ENCODE results near the gene ATP11A. TPM values are rescaled to one million over a fixed set of nuclear protein-coding genes. Genes with fewer than 3 reads are reported as not detected.

Gene ATP11A
- total RNA-seq, 1 experiment from 2014 or later: 42.5 TPM

DNA sequence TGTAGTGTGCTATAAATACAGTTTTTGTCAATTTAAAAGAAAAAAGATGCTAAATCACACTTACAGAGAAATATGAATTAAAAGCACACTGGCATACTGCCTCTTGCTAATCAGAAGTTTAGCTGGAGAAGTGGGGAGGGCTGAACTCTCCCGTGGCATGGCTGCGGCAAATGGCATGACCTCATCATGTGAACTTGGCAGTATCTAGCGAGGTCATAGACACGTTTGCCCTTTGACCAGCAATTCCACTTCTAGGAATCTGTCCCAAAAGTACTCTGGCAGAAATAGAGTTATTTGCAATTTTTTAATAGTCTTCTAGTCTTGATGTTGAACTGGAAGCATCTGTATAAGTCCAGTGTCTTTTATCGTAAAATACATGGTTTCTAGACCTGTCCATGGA is 237.2 kb downstream of the ATP11A start:
- no peak for DNase-seq (ENCODE audit: low spot score)

DNA sequence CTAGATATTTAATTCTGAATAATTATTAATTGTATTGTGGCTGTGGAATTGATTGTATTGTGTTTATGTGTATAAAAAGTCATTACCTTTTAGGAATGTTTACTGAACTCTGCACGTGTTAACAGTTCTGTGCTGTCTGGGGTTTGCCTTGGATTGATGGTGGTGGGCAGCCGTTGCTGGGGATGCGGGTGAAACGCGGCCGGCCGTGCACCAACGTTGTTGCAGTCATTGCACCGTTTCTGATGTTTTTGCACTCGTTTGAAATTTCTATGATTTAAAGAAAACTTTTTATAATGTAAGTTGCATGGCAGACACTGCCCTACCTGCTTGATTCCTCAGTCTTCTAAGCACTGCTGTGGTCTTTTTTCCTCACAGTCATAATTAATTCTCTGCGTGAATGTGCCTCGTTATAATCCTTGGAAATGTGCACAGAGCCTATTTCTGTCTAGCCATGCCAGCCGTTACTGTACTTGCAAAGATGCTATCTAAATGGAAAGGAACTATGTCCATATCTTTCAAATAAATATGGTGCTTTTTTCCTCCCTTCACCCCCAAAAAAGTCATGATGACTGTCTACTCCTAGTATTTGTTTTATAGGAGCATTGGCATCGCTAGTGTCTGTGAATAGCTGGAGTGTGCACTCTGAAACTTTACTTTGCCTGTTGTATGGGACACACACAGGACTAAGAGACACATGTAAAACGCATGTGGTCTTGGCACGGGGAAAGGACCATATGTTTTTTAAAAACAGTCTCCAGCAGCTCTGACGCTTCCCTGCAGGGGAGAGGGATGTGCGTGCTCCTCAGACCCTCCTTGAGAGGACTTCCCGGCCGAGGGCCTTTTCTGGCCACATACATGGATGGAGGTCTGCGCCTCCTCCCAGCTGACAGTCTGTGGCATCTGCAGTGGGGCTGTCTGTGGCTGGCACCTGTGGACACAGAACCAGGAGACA is 238.5 kb downstream of the ATP11A start:
- DNase-seq (ENCODE audit: low spot score): no peak

GRCh38 chr13:112928972-112929782 is 239.3 kb downstream of the ATP11A start:
- DNase-seq (ENCODE audit: low spot score): peak; percentile 43

DNA sequence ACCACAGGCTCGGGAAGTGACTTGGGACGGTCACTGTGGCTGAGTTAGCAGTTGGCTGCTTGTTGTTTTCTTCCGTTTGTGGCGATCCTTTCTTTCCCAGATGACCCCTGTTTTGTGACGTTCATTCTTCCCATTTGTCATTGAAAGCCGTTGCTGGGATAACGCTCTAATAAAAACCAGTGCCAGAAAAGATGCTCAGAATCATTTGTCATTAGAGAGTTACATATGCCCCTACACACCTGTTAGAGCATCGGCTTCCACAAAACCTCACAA is 239.9 kb downstream of the ATP11A start:
- no peak for DNase-seq (ENCODE audit: low spot score)

DNA sequence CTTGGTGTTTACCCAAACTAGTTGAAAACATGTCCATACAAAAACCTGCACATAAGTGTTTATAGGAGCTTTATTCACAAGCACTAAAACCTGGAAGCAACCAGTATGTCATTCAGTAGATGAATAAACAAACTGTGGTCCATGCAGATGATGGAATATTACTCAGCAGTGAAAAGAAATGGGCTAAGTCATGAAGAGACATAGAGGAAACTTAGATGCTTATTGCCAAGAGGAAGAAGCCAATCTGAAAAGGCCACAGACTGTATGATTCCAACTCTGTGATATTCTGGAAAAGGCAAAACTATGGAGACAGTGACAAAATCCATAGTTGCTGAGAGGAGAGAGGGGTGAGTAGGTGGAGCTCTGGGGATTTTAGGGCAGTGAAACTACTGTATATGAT is 240.4 kb downstream of the ATP11A start:
- no peak for DNase-seq (ENCODE audit: low spot score)

DNA sequence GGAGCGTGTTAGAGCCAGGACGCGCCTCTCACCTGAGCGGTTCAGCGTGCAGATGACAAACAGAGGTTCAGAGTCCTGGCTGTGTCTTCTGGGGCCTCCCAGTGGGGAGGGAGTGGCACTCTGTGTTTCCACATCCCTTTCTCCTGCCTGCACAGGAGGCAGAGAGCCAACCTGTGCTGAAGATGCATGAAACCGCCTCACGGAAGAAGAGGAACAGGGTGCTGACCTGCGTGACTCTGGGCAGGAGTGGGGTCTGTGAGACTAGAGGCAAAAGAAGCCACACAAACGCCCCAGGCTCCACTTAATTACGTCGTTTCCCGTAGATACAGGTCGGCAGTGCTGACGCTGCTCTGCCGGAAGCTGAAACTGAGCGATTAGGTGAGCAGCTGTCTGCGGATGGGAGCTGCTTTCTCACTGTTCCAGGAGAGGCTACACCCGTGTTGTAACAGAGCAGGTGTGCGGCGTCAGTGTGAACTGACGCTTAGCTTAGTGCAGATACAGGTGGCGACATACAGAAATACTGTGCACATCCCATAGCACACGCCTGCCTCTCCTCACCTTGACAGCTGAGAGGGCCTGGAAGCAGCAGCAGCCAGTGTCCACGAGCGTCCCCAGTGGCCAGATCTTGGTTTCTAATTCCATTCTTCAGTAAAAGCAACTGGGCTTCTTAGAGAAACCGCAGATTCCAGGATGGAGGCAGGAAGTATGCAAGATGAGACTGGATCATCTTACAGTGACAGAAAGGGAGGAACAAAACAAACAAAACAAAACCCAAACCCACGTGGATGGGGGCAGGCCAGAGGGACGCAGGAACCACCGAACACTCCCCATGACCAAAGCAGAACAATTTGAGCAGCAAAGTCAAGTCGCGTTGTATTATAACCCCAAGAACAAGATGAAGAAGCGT is 241.4 kb downstream of the ATP11A start:
- DNase-seq (ENCODE audit: low spot score): peak; percentile 94

DNA sequence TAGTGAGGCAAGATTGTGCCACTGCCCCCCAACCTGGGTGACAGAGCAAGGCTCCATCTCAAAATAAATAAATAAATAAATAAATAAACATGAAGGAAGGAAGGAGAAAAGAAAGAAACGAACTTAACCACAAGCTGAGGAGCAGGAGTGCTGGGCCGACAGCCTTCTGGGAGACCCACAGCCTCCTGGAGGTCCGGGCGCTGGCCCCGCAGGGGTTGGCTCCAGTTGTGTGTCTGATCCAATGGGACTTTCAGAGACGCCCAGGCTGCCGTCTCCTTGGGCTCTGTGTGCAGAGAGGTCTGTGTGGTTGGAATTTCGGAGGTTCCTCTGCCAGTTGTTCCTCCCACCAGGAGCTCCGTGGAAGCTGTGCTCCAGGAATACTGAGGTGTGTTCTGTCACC is 243.1 kb downstream of the ATP11A start:
- DNase-seq (ENCODE audit: low spot score): no peak

DNA sequence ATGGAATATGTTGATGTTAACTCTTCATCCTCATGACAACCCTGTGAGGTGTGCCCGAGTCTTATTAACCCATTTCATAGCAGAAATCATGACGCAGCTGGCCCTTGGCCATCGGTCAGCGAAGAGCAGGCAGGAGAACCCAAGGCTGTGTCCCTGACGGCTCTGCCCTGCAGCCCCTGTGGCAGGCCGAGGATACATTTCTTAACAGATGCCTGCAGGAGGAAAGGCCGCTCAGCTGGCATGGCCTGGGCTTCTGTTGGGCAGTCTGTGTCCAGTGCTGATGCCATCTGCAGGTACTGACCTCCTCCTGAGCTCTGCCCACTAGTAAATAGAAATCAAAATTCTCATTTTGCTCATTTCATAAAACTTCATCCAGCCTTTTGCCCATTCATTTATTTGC is 243.8 kb downstream of the ATP11A start:
- no peak for DNase-seq (ENCODE audit: low spot score)

DNA sequence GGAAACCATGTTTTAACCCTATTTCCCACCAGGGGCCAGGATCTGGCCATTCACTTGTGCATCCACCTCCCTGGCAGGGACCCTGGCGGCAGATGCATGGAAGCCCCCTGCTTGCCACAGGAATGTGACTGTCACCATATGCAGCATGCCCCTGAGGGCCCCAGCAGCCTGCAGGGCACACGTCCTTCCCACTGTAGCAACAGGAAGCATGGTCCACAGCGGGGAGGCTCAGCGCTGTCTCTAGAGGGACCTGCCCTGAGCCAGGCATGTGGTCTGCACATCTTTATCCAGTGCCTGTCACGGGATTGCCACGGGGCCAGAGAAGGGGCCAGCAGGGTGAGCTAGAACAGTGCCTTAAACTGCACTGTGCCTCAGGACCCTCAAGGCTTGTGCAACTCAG is 244.2 kb downstream of the ATP11A start:
- DNase-seq (ENCODE audit: low spot score): no peak

Other genes starting within 250 kb of the ATP11A start
- gene TUBGCP3, start 101.9 kb upstream of the ATP11A start, total RNA-seq (2014; rRNA removed; shearing (Covaris generic)): 42.4 and 42.6 TPM in 2 replicates